Retinal pigment epithelial cell (primary cell): ENCODE results near the gene MMP3.

ENCODE experiments used
- DNase-seq: peaks from one replicate; pipeline ENCODE4 v3.0.0-alpha.2; 2010; ENCODE audit warnings: low read depth
- H3K4me3 ChIP-seq: 2 replicates; pipeline ENCODE4 v1.5.1; 2011; ENCODE audit warnings: mild to moderate bottlenecking, low read length, control low read depth, moderate library complexity
- CTCF ChIP-seq: conservative IDR thresholded peaks from 2 replicates; pipeline ENCODE4 v1.5.1; 2011; ENCODE audit warnings: low read depth, low read length, control low read depth, inconsistent platforms

MMP3 gene

GRCh38 chr11:102824556-102824955 is 18.9 kb downstream of the MMP3 start:
- DNase-seq: no peak
- no peak overlapping the region for H3K4me3 ChIP-seq
- TF ChIP-seq CTCF: no peak

GRCh38 chr11:102819491-102819890 is 23.9 kb downstream of the MMP3 start:
- H3K4me3 ChIP-seq: no peak overlapping the region
- no peak for TF ChIP-seq CTCF
- DNase-seq: no peak

GRCh38 chr11:102813484-102813883 is 29.9 kb downstream of the MMP3 start:
- H3K4me3 ChIP-seq: no peak overlapping the region
- no peak for DNase-seq
- no peak for TF ChIP-seq CTCF

- TF ChIP-seq CTCF: no peak
- H3K4me3 ChIP-seq: no peak overlapping the region
- no peak for DNase-seq
These were observed 31.2 kb downstream of the MMP3 start for GRCh38 chr11:102812188-102812587.

- DNase-seq: no peak
- no peak overlapping the region for H3K4me3 ChIP-seq
- peak; percentile 68 for TF ChIP-seq CTCF
These were observed 32.3 kb downstream of the MMP3 start for GRCh38 chr11:102810950-102811660.

GRCh38 chr11:102809971-102810370 is 33.4 kb downstream of the MMP3 start:
- H3K4me3 ChIP-seq: no peak overlapping the region
- no peak for DNase-seq
- no peak for TF ChIP-seq CTCF

- H3K4me3 ChIP-seq: no peak overlapping the region
- peak; percentile 37 for TF ChIP-seq CTCF
- no peak for DNase-seq
These were observed 35.5 kb downstream of the MMP3 start for GRCh38 chr11:102807921-102808320.
